H9 (cell line): ENCODE data around the gene BRCA2. TPM values are rescaled to one million over a fixed set of nuclear protein-coding genes. Genes with fewer than 3 reads are reported as not detected.

ENCODE experiments used
- DNase-seq: peaks from one replicate; pipeline ENCODE4 v3.0.0-alpha.2; 2017
- H2AFZ ChIP-seq: one replicate; pipeline ENCODE4 v1.6.1; 2013; ENCODE audit warnings: mild to moderate bottlenecking, low read length, control low read depth, moderate library complexity
- H2AK5ac ChIP-seq: 2 replicates; pipeline ENCODE4 v1.6.1; 2013; ENCODE audit warnings: low read length, control low read depth, mixed read lengths; ENCODE audit not compliant: insufficient read length
- H2BK120ac ChIP-seq: one replicate; pipeline ENCODE4 v1.6.1; 2013; ENCODE audit warnings: low read depth, mild to moderate bottlenecking, low read length, control low read depth, inconsistent platforms; ENCODE audit not compliant: poor library complexity, severe bottlenecking
- H2BK12ac ChIP-seq: 2 replicates; pipeline ENCODE4 v1.6.1; 2013; ENCODE audit warnings: low read length, control low read depth, mixed read lengths, low read depth; ENCODE audit not compliant: insufficient read length
- H2BK15ac ChIP-seq: 2 replicates; pipeline ENCODE4 v1.6.1; 2013; ENCODE audit warnings: low read depth, low read length, control low read depth
- H2BK20ac ChIP-seq: one replicate; pipeline ENCODE4 v1.6.1; 2013; ENCODE audit warnings: low read depth, mild to moderate bottlenecking, low read length, control low read depth, inconsistent platforms; ENCODE audit not compliant: poor library complexity, severe bottlenecking
- H2BK5ac ChIP-seq: 2 replicates; pipeline ENCODE4 v1.6.1; 2013; ENCODE audit warnings: low read length, control low read depth, mixed read lengths; ENCODE audit not compliant: insufficient read length
- H3K14ac ChIP-seq: 2 replicates; pipeline ENCODE4 v1.6.1; 2013; ENCODE audit warnings: low read length, control low read depth; ENCODE audit not compliant: insufficient read depth
- H3K18ac ChIP-seq: 2 replicates; pipeline ENCODE4 v1.6.1; 2013; ENCODE audit warnings: low read depth, mild to moderate bottlenecking, mixed read lengths, low read length, control low read depth; ENCODE audit not compliant: insufficient read length
- H3K23ac ChIP-seq: 2 replicates; pipeline ENCODE4 v1.6.1; 2013; ENCODE audit warnings: low read length, control low read depth, mixed read lengths, low read depth; ENCODE audit not compliant: insufficient read length
- H3K23me2 ChIP-seq: 2 replicates; pipeline ENCODE4 v1.6.1; 2013; ENCODE audit warnings: low read depth, mild to moderate bottlenecking, mixed read lengths, low read length, control low read depth; ENCODE audit not compliant: insufficient read length, poor library complexity, severe bottlenecking
- H3K27ac ChIP-seq: 2 replicates; pipeline ENCODE4 v1.5.1; 2013; ENCODE audit warnings: low read length, control low read depth, mixed read lengths, low read depth; ENCODE audit not compliant: insufficient read length
- H3K27me3 ChIP-seq: 2 replicates; pipeline ENCODE4 v1.6.1; 2013; ENCODE audit warnings: low read length, control low read depth, inconsistent platforms; ENCODE audit not compliant: insufficient read depth
- H3K4ac ChIP-seq: 2 replicates; pipeline ENCODE4 v1.6.1; 2013; ENCODE audit warnings: low read depth, mild to moderate bottlenecking, control low read depth, inconsistent platforms, low read length, moderate library complexity
- H3K4me1 ChIP-seq: 2 replicates; pipeline ENCODE4 v1.6.1; 2013; ENCODE audit warnings: low read length, control low read depth, inconsistent platforms; ENCODE audit not compliant: insufficient read depth
- H3K4me2 ChIP-seq: 2 replicates; pipeline ENCODE4 v1.6.1; 2013; ENCODE audit warnings: low read length, control low read depth, mixed read lengths; ENCODE audit not compliant: insufficient read length, insufficient read depth
- H3K56ac ChIP-seq: 2 replicates; pipeline ENCODE4 v1.6.1; 2013; ENCODE audit warnings: low read depth, mild to moderate bottlenecking, mixed read lengths, low read length, control low read depth; ENCODE audit not compliant: insufficient read length
- H3K79me1 ChIP-seq: 2 replicates; pipeline ENCODE4 v1.6.1; 2013; ENCODE audit warnings: low read depth, mild to moderate bottlenecking, moderate library complexity, low read length, control low read depth, inconsistent platforms; ENCODE audit not compliant: insufficient read depth, poor library complexity, severe bottlenecking
- H3K79me2 ChIP-seq: 2 replicates; pipeline ENCODE4 v1.6.1; 2013; ENCODE audit warnings: low read length, control low read depth, inconsistent platforms; ENCODE audit not compliant: insufficient read depth
- H3K9ac ChIP-seq: 2 replicates; pipeline ENCODE4 v1.6.1; 2013; ENCODE audit warnings: low read length, control low read depth, mixed read lengths; ENCODE audit not compliant: insufficient read length; ENCODE audit errors: extremely low read depth
- H3K9me3 ChIP-seq: one replicate; pipeline ENCODE4 v1.6.1; 2013; ENCODE audit warnings: low read depth, low read length, inconsistent platforms; ENCODE audit not compliant: control insufficient read depth
- H3T11ph ChIP-seq: one replicate; pipeline ENCODE4 v1.6.1; 2013; ENCODE audit warnings: mild to moderate bottlenecking, low read length, control low read depth, inconsistent platforms
- H4K20me1 ChIP-seq: one replicate; pipeline ENCODE4 v1.6.1; 2013; ENCODE audit not compliant: control insufficient read depth, insufficient read length, insufficient read depth
- H4K5ac ChIP-seq: 2 replicates; pipeline ENCODE4 v1.6.1; 2013; ENCODE audit warnings: low read depth, mild to moderate bottlenecking, mixed read lengths, low read length, control low read depth; ENCODE audit not compliant: insufficient read length
- H4K8ac ChIP-seq: replicated peaks from 2 replicates; pipeline ENCODE4 v1.6.1; 2013; ENCODE audit warnings: low read length, control low read depth, mixed read lengths, low read depth; ENCODE audit not compliant: insufficient read length
- H4K91ac ChIP-seq: 2 replicates; pipeline ENCODE4 v1.6.1; 2013; ENCODE audit warnings: low read depth, mild to moderate bottlenecking, moderate library complexity, mixed read lengths, low read length, control low read depth; ENCODE audit not compliant: insufficient read length
- H3K27ac Mint-ChIP-seq, 3 experiments: 2 replicates in 2 of 3; 3 replicates in 1 of 3; pipeline ENCODE4 v1.8.0; 2020 to 2021; ENCODE audit warnings: mixed read lengths in 3 of 3, mild to moderate bottlenecking in 1 of 3, moderate library complexity in 1 of 3
- H3K27me3 Mint-ChIP-seq: 2 replicates; pipeline ENCODE4 v1.8.0; 2021; ENCODE audit warnings: low read depth, mild to moderate bottlenecking, moderate library complexity, mixed read lengths
- H3K36me3 Mint-ChIP-seq, 3 experiments: 2 replicates in 2 of 3; 3 replicates in 1 of 3; pipeline ENCODE4 v1.8.0; 2020 to 2021; ENCODE audit warnings: low read depth in 3 of 3, mixed read lengths in 3 of 3; ENCODE audit not compliant: insufficient read depth in 1 of 3
- H3K4me1 Mint-ChIP-seq, 2 experiments: 2 replicates each; pipeline ENCODE4 v1.8.0; 2020; ENCODE audit warnings: mixed read lengths in 2 of 2
- H3K4me3 Mint-ChIP-seq, 2 experiments: 2 replicates in 1 of 2; 3 replicates in 1 of 2; pipeline ENCODE4 v1.8.0; 2020 to 2021; ENCODE audit warnings: mild to moderate bottlenecking in 2 of 2, mixed read lengths in 2 of 2, moderate library complexity in 1 of 2
- H3K9me3 Mint-ChIP-seq, 2 experiments: 2 replicates in 1 of 2; 3 replicates in 1 of 2; pipeline ENCODE4 v1.8.0; 2020; ENCODE audit warnings: mild to moderate bottlenecking in 2 of 2, mixed read lengths in 2 of 2, moderate library complexity in 1 of 2
- WGBS: extraction: QIAGEN DNeasy Blood & Tissue Kit; methylation state at CpG from one replicate; pipeline ENCODE4 v1.1.7; 2013; ENCODE audit warnings: missing lambda C conversion rate, low lambda C conversion rate, mixed read lengths; ENCODE audit not compliant: insufficient read length; ENCODE audit errors: extremely low coverage; 5-methylcytosine and 5-hydroxymethylcytosine counted together
- total RNA-seq: library from RNA; stranded (reverse); gene quantifications from 2 replicates; pipeline ENCODE4 v1.2.1, GENCODE V29; 2021
- TF ChIP-seq, protein P1 (sequence below): fragments of 200-600 bp; sonication (generic); conservative IDR thresholded peaks from 3 replicates; pipeline ENCODE4 v1.8.0; 2021; ENCODE audit warnings: antibody characterized with exemption, mild to moderate bottlenecking

Gene BRCA2
- total RNA-seq, 1 experiment from 2014 or later: 17.0 TPM

DNA sequence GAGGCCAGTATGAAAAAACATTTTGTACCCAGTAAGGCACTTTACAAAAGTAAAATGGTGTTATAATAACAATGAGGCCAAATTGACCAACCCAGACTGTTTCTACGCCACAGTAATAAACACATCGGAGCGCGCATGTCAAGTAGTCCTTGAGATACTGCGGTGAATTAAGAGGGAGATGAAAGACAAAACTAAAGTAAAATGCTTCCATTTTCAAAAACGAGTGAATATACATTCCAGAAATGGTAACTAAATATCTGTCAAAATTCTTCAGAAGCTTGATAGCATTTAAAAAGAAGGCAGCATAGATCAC is 93.6 kb downstream of the BRCA2 start:
- H3K56ac ChIP-seq: no peak overlapping the region
- H3K27ac ChIP-seq: no peak overlapping the region
- Mint-ChIP-seq H3K4me3 (no peak overlapping the region), H3K27ac (no peak overlapping the region), H3K4me1 (peaks cover 22 to 23% of the 10 kb centered on the region in 2 experiments), H3K9me3 (no peaks in the 10 kb centered on the region), H3K27me3 (peaks cover 17% of the 10 kb centered on the region), H3K36me3 (no peaks in the 10 kb centered on the region)
- H3K23me2 ChIP-seq: peaks cover 5% of the 10 kb centered on the region
- H3K9me3 ChIP-seq: no peaks in the 10 kb centered on the region
- H2AK5ac ChIP-seq: no peak overlapping the region
- no peak overlapping the region for H3K4me2 ChIP-seq
- H4K8ac ChIP-seq: no peak overlapping the region
- H2BK15ac ChIP-seq: no peak overlapping the region
- no peak overlapping the region for H3K23ac ChIP-seq
- TF ChIP-seq, protein P1, sequence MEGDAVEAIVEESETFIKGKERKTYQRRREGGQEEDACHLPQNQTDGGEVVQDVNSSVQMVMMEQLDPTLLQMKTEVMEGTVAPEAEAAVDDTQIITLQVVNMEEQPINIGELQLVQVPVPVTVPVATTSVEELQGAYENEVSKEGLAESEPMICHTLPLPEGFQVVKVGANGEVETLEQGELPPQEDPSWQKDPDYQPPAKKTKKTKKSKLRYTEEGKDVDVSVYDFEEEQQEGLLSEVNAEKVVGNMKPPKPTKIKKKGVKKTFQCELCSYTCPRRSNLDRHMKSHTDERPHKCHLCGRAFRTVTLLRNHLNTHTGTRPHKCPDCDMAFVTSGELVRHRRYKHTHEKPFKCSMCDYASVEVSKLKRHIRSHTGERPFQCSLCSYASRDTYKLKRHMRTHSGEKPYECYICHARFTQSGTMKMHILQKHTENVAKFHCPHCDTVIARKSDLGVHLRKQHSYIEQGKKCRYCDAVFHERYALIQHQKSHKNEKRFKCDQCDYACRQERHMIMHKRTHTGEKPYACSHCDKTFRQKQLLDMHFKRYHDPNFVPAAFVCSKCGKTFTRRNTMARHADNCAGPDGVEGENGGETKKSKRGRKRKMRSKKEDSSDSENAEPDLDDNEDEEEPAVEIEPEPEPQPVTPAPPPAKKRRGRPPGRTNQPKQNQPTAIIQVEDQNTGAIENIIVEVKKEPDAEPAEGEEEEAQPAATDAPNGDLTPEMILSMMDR: no peak
- no peak overlapping the region for H3K9ac ChIP-seq
- H2AFZ ChIP-seq: no peak overlapping the region
- H3K14ac ChIP-seq: no peak overlapping the region
- WGBS: no CpG with 5 or more reads among the region's 6 CpGs
- no peak overlapping the region for H3T11ph ChIP-seq
- no peak overlapping the region for H3K4ac ChIP-seq
- H4K20me1 ChIP-seq: no peaks in the 10 kb centered on the region
- H3K79me2 ChIP-seq: no peaks in the 10 kb centered on the region
- no peaks in the 10 kb centered on the region for H3K27me3 ChIP-seq
- H2BK20ac ChIP-seq: no peak overlapping the region
- H4K5ac ChIP-seq: no peak overlapping the region
- H4K91ac ChIP-seq: no peak overlapping the region
- no peak overlapping the region for H2BK12ac ChIP-seq
- H2BK5ac ChIP-seq: no peak overlapping the region
- H3K18ac ChIP-seq: no peak overlapping the region
- H3K79me1 ChIP-seq: no peaks in the 10 kb centered on the region
- DNase-seq: no peak
- no peaks in the 10 kb centered on the region; the same call in 1 of the 2 replicates for H3K4me1 ChIP-seq
- H2BK120ac ChIP-seq: no peak overlapping the region
